Measurements from ENCODE around the gene B4GALT5. TPM values are rescaled to one million over a fixed set of nuclear protein-coding genes. Genes with fewer than 3 reads are reported as not detected.
"Not testable (repeated sequence)": the region's sequence is repeated elsewhere in the genome, so short reads cannot be mapped to it uniquely, and the experiment has no call there.

B4GALT5 gene, protein sequence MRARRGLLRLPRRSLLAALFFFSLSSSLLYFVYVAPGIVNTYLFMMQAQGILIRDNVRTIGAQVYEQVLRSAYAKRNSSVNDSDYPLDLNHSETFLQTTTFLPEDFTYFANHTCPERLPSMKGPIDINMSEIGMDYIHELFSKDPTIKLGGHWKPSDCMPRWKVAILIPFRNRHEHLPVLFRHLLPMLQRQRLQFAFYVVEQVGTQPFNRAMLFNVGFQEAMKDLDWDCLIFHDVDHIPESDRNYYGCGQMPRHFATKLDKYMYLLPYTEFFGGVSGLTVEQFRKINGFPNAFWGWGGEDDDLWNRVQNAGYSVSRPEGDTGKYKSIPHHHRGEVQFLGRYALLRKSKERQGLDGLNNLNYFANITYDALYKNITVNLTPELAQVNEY
- total RNA-seq (10 to 100 TPM; 41.1 to 79.0 (median 63.4) TPM), polyA plus RNA-seq (10 to 100 TPM in 1 of 3 donors, 1 to 10 TPM in 2; 3.9 to 15.7 (median 4.3) TPM)
- long read RNA-seq, donor 1, full-length matches to known transcripts: 2 of 2 reads
- long read RNA-seq, donor 1, partial matches to known transcripts: 0 of 2 reads
- long read RNA-seq, donor 1, other reads (novel, unspliced or antisense): 0 of 2 reads
- long read RNA-seq, donor 2, full-length matches to known transcripts: 4 of 4 reads
- long read RNA-seq, donor 2, partial matches to known transcripts: 0 of 4 reads
- long read RNA-seq, donor 2, other reads (novel, unspliced or antisense): 0 of 4 reads

DNA sequence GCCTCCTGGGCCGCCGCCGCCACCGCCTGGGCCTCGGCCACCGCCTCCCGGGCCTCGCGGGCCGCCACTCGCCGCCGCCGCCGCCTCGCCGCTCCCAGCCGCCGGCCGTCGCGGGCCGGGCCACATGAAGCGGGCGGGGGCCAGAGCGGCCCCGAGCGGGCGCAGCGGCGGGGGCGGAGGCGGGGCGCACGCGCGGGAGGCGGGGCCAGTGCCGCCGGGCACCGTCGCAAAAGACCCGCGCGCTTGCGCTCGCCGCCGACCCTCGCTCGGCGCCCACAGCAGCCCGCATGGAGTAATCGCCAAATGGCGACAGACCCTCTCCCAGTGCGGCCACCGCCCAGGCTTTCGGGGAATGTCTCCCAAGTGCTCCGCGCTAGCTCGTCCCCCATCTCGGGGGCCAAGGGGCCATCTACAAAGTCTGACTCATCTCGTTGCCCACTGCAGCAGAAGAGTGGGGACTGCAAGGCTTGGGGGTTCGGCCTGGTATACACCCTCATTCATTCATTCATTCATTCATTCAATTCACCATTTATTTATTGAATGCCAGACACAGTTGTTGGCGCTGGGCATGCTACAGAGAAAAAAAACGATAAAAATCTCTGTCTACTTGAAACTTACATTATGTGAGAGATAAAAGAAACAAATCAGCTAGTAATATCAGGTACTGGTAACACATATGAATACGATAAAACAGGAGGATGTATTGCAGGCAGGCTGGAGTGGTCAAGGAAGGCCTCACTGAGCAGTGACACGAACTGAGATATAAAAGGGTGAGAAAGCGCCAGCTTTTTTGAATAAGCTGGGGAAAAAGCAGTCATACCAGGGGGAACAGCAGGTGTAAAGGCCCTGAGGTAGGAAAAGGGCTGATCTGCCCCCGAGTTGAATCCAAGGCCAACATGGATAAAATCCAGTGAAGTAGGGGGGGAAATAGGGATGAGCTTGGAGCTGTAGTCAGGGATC lies at the start of gene B4GALT5:
TSS of gene B4GALT5 (minus strand) at position 126 of the 960 bp plus-strand sequence. CDS start 188 bp downstream, outside the sequence.
- WGBS, 5 donors: 3 to 11% (median 5%) methylated on average over 20 to 70 of the region's 70 CpGs
- peak within 1 kb of the TSS; percentile 89 to 99 (median 94) for H3K27ac ChIP-seq
- TF ChIP-seq POLR2AphosphoS5 (IDR thresholded peaks at IDR 0.05) (peak; percentile 58 to 86 (median 80)), POLR2A (IDR thresholded peaks at IDR 0.05) (peak in 1 of 3 donors; percentile 48)
- TF ChIP-seq, protein P1, sequence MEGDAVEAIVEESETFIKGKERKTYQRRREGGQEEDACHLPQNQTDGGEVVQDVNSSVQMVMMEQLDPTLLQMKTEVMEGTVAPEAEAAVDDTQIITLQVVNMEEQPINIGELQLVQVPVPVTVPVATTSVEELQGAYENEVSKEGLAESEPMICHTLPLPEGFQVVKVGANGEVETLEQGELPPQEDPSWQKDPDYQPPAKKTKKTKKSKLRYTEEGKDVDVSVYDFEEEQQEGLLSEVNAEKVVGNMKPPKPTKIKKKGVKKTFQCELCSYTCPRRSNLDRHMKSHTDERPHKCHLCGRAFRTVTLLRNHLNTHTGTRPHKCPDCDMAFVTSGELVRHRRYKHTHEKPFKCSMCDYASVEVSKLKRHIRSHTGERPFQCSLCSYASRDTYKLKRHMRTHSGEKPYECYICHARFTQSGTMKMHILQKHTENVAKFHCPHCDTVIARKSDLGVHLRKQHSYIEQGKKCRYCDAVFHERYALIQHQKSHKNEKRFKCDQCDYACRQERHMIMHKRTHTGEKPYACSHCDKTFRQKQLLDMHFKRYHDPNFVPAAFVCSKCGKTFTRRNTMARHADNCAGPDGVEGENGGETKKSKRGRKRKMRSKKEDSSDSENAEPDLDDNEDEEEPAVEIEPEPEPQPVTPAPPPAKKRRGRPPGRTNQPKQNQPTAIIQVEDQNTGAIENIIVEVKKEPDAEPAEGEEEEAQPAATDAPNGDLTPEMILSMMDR (IDR thresholded peaks at IDR 0.05 in 8 of 11, conservative IDR thresholded peaks at IDR 0.05 in 3 of 11): no peak
- H3K9me3 ChIP-seq: no peaks in the 10 kb centered on the region
- H3K36me3 ChIP-seq: no peaks in the 10 kb centered on the region
- H3K4me1 ChIP-seq: peaks cover 25 to 67% (median 45%) of the 10 kb centered on the region in 6 donors
- no peaks in the 10 kb centered on the region for H3K27me3 ChIP-seq (replicated peaks in 1 of 7)
- intact Hi-C loops (cut with DNase I; ENCODE audit: low total_unique reads): loop anchor here (5.0 to 10.0 kb wide), 2 partner anchors 49 to 98 kb away; partner anchors contain the start of gene SLC9A8
- DNase-seq: peak; percentile 93
- H3K4me3 ChIP-seq: peak within 1 kb of the TSS; percentile 87 to 95 (median 92)

DNA sequence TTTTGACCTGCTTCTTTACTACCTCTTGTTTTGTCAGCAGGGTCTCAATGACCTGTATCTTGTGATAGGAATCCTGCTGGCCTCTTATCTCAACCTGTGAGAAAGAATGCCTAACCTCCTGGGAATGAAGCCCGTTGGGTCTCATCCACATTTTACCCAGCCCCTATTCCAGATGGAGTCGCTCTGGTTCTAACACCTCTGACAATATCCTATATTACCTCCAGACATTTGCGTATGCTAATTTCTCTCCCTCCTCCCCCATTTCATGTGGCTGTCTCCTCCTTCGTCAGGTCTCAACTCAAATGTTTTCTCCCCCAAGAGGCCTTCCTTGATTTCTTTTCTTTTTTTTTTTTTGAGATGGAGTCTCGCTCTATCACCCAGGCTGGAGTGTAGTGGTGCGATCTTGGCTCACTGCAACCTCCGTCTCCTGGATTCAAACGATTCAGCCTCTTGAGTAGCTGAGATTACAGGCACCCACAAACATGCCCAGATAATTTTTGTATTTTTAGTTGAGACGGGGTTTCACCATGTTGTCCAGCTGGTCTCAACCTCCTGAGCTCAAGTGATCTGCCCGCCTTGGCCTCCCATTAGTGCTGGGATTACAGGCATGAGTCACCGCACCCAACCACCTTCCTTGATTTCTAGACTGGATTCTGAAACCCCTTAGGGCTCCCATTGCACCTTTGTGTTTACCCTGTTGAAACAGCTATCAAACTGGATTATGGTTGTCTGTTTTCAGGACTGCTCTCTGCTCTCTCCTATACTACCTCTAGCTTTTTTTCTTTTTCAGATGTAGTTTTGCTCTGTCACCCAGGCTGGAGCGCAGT lies 49.5 kb upstream of the B4GALT5 start:
- no peaks in the 10 kb centered on the region for H3K36me3 ChIP-seq
- H3K4me1 ChIP-seq: peaks cover 2 to 43% (median 9%) of the 10 kb centered on the region in 6 donors
- no peak for DNase-seq
- H3K27ac ChIP-seq: peak overlapping the region in 2 of 8 donors; percentile 11 to 94
- intact Hi-C loops (cut with DNase I; ENCODE audit: low total_unique reads): no loop called here
- no peaks in the 10 kb centered on the region for H3K9me3 ChIP-seq
- no peaks in the 10 kb centered on the region for H3K27me3 ChIP-seq (replicated peaks in 1 of 7)
- WGBS, 5 donors: 91 to 96% (median 93%) methylated on average over 12 of the region's 12 CpGs
- TF ChIP-seq POLR2A (IDR thresholded peaks at IDR 0.05) (no peak), POLR2AphosphoS5 (IDR thresholded peaks at IDR 0.05) (no peak)
- TF ChIP-seq, protein P1 (IDR thresholded peaks at IDR 0.05 in 8 of 11, conservative IDR thresholded peaks at IDR 0.05 in 3 of 11): no peak
- no peak overlapping the region for H3K4me3 ChIP-seq

DNA sequence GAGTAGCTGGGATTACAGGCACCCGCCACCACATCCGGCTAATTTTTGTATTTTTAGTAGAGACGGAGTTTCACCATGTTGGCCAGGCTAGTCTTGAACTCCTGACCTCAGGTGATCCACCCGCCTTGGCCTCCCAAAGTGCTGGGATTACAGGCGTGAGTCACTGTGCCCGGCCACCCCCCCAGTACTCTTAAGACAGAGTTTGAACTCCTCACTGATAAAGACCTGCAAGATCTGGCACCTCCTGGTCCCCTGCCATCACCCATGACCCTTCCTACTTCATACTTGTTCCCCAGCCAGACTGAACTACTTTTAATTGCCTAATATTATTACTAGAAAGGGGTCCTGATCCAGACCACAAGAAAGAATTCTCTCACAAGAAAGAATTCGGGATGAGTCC lies 48.2 kb upstream of the B4GALT5 start:
- H3K27ac ChIP-seq; H3K9me3 ChIP-seq; intact Hi-C loops (cut with DNase I; ENCODE audit: low total_unique reads); H3K4me3 ChIP-seq; H3K27me3 ChIP-seq (replicated peaks in 1 of 7); H3K36me3 ChIP-seq; DNase-seq: not testable (repeated sequence)
- peaks cover 0 to 31% (median 2%) of the 10 kb centered on the region in 6 donors for H3K4me1 ChIP-seq
- WGBS, 5 donors: 92 to 99% (median 95%) methylated on average over 7 of the region's 7 CpGs

Measured in spleen (tissue), 13 donors.